Measurements from ENCODE around the gene MYH10.
"Not testable (repeated sequence)": the region's sequence is repeated elsewhere in the genome, so short reads cannot be mapped to it uniquely, and the experiment has no call there.

Gene MYH10

DNA sequence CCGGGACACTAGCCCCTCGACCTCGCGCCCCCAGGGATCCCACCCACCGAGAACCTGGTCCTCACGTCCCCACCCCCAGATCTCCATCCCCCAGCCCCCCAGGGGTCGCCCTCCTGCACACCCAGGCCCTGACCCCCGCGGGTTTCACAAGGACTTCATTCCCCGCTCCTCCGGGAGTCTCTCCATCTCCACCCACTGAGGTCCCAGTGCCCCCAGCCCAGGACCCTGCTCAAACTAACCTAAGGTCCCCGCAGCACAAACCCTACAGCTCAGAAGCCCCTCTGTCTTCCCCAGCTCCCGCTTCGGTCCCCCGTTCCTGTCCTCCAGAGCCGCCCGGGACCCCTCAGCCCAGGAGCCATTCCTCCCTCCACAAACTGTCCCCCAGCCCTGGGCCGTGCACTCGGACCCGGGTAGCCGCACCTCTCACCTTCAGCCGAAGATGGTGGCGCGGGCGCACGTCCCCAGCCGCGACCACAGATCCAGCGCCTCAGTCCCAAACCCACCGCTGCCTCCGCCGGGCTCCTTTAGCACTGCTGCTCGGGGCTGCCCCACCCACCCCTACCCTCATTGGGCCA is at the start of gene MYH10:
Gene MYH10, minus strand, starts transcription at position 499 of the 575 bp plus-strand sequence. CDS start 7,479 bp downstream, outside the sequence.
- no peak for DNase-seq

DNA sequence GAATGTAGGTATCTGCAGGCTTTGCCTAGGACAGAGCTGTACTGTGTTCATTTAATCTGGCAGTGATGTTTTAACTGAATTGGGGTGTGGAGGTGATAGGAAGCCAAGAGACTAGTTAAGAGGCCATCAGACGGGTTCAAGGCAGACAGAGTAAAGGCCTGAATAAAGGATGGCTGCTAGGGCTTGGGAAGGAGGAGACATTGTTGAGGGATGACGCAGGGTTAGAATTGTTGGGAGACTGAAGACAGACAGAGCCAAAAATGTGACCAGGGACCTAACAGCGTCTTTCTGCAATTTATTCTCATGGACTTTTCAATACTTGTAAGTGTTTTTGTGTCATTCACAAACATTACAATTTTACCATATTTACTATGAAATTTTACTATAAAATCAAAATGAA is 48.6 kb upstream of the MYH10 start:
- DNase-seq: no peak

DNA sequence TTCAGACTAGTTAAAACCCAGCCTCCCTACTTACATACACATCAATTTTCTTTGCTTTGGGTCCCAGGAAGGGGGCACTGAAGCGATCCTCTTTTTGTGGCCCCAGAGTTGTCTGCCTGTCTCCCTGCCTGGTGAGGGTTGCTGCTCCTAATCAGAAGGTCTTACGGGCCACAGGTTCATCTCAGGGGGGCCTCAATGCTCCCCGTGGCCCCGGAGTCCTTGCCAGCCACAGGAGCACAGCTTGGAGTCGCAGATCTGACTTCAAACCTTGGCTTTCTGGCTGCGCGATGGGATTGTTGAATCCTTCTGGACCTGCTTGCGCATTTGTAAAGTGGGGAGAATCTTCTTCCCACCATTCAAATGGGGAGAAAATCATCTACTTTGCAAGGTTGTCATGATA is 44.8 kb upstream of the MYH10 start:
- no peak for DNase-seq

DNA sequence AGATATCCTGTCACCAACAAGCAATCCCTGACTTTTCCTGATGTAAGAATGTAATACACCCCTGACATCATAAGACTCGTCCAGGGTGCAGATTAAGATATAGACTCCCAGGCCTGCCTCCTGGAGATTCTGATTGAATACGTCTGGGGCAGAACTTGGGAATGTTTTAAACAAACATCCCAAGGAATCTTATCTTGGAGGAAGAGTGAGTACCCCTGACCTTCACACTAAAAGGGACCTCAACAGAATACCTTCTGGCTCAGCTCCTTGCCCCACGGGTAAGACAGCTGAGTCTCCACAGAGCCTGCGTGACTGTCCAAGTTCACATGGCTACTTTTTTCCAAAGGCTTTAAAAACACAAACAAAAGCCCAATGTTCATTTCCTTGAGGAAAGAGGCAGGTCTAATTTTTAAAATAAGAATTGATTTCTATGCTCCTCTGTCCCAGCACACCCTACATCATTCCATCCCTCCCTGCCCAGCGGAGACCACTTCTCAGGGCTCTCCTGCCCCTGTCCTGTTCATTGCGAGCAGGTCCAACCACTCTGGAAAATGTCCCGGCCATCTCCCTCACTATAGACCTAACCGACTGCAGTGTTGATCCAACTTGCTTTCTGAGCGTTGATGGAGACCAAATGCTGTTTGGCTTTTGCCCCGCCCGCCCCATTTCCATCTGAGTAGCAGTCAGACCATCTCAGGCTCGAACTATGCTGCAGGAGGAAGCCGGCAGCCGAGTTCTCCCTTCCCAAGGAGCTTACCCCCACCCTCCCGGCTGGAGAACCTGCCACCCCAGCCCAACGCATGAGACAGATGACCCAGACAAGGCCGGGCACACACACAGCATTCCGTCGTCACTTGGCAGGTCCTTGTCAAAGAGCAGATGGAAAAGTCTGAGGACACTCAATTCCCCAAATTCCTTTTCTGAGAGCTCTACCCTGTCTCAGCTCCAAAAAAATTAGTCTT is 44.1 kb upstream of the MYH10 start:
- DNase-seq: no peak

DNA sequence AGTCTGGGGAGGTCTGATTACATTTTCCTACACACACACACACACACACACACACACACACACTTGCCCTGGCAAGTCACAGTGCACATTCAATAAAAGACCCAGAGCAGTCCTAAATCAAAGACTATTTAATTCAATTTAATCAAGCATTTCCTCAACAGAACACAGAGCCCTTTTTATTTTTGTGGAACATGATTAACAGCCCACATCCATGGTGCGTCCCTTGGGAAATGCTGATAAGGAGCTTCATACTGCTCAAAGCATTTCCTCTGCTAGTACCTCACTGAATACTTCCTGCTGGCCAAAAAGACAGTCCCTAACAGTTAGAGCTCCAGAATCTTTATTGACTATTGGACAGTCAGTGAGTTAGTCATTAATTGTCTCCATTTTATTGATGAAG is 43.1 kb upstream of the MYH10 start:
- DNase-seq: no peak

DNA sequence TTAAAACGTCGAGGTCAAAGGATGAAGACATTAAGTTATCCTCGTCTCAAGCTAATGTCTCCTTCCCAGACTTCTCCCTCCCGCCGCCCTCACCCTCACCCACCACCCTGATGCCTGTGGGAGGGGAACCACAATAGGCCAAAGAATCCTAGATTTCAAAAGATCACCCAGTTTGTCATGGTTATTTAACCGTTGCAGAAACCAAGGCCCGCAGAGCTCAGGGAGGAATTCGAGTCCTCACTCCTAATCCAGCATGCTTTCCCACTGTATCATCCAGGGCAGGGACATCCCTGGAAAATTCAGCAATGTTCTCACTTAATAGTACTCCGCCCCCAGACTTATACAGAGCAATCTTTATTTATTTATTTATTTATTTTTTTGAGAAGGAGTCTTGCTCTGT is 41.8 kb upstream of the MYH10 start:
- no peak for DNase-seq

DNA sequence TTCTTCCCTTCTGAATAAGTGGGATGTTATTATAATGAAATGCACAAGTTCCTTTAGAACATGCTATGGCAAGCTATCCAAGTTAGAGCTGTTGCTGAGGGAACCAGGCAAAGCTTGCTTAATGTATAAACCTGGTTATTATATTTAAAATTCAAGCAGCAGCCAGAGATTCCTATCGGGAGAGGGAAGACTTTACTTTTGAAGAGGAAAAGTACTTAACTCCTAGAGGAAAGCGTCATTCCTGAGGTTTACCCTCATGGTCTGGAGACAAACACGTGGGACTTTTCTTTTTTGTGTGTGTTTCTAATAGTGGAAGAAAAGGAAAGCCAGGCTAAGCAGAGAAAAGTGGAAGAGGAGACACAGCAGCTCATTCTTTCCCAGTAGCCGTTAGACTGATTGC is 39.9 kb upstream of the MYH10 start:
- DNase-seq: no peak

DNA sequence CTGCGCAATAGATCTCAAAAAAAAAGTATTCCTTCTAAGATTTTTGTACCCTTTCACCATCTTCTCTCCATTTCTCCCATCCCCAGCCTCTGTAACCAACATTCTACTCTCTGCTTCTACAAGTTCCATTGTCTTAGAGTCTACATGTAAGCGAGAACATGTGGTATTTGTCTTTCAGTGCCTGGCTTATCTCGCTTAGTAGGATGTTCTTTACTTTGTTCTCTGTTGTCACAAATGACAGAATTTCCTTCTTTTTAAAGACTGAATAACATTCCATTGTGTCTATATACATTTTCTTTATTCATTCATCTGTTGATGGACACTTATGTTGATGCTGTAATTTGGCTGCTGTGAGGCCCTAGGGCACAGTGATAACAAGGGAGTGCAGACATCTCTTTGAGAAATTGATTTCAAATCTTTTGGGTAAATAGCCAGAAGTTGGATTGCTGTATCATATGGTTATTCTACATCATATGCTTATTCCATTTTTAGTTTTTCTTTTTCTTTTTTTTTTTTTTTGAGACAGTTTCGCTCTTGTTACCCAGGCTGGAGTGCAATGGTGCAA is 37.7 kb upstream of the MYH10 start:
- DNase-seq: no peak

DNA sequence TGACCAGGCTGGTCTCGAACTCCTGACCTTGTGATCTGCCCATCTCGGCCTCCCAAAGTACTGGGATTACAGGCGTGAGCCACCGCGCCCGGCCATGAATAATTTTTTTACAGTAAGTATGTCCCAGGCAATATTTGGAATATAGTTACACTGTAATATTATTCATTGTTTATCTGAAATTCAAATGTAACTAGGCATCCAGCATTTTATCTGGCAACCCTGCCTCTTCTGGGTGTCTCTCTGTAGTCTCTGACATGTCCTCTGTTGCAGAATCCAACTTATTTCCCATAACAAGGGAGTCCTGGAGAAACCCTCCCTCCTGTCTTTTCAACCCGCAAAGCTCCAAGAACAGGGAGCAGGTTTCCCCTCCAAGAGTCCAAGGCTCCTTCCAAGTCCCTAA is 36.9 kb upstream of the MYH10 start:
- DNase-seq: no peak

DNA sequence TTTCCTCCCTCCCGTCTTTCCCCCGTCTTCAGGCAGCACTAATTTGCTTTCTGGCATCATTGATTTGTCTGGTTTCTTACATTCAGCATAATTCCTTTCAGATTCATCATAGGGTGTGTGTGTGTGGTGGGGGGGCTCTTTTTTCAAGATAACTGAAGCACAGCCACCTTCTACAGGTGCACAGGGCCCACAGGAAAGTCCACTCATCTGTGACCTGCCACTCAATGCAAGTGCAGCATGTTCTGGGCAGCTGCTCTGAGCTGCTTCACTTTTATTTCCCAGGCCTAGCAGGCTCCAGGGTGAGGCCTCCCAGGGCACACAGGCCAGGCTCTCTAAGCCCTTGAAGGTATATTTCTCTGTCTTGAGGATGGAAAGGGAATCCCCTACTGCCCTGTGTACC is 35.2 kb upstream of the MYH10 start:
- no peak for DNase-seq

DNA sequence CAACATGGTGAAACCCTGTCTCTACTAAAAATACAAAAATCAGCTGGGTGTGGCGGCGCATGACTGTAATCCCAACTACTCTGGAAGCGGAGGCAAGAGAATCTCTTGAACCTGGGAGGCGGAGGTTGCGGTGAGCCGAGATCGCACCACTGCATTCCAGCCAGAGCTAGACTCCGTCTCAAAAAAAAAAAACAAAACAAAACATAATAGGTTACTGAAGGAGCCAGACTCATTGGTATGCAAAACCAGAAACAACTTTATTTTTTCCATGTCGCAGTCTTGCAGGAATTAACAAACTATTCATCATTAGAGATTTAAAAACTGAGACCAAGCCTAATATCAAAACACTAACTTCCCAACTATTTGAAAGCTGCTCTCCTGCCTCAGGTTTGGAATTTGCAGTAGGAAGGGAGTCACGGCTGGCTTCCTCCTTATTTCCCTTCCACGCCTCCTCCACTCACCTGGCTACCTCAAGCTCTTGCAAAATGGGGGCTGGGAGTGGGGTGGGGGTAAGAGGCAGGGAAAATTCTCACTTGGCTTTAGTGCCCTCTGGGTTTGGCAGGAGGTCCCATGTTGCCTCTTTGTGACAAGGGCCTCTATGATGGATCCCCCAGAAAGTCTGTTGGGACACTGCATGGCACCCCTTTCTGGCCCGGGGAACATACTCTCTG is 34.1 kb upstream of the MYH10 start:
- no peak for DNase-seq

DNA sequence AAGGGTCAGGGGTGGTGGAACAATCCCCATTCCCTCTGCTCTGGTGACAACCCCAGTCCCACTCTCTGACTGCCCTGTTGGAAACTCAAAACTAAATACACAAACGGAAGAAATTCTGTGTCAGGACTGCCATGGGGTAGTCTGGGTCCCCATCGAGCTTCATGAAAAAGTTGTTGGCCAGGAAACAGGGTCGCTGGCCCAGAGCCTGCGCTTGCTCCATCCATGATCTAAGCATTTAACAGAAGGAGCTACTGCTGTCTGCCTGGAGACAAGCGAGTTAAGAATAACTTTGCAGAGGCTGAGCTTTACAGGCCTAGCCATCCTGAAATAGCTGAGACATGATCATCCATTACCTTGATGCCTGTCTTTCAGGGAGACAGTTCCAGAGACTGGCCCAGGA is 32.4 kb upstream of the MYH10 start:
- no peak for DNase-seq

DNA sequence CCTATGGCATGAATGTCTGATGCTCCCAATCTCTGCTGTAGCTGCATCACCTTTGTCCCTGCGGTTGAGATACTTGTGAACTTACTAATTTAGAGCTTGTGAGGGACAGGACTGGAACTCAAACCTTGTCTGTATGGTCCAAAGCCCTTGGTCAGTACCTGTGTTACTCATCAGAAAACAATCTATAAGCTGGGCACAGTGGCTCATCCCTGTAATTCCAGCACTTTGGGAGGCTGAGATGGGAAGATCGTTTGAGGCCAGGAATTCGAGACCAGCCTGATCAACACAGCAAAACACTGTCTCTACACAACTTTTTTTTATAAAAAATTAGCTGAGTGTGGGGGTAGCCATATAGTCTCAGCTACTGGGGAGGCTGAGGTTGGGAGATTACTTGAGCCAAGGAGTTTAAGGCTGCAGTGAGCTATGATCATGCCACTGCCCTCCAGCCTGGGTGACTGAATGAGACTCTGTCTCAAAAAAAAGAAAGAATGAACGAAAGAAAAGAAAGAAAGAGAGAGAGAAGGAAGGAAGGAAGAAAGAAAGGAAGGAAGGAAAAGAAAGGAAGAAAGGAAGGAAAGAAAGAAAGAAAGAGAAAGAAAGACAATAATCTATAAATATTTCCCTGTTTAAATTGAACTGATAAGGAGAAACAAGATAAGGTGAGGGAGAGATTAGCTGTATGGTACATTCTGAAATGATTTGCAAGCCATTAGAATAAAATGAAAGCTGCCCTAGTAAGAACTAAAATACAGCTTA is 31.7 kb upstream of the MYH10 start:
- no peak for DNase-seq

DNA sequence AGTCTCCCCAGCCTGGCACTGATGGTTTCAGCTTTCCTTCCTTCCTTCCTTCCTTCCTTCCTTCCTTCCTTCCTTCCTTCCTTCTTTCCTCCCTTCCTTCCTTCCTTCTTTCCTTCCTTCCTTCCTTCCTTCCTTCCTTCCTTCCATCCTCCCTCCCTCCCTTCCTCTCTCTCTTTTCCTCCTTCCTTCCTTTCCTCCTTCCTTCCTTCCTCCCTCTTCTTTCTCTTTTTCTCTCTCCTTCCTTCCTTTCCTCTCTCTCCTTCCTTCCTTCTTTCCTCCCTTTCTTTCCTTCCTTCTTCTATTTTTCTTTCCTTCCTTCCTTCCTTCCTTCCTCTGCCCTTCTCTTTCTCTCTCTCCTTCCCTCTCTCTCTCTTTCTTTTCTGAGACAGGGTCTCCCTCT is 30.2 kb upstream of the MYH10 start:
- not testable (repeated sequence) for DNase-seq

DNA sequence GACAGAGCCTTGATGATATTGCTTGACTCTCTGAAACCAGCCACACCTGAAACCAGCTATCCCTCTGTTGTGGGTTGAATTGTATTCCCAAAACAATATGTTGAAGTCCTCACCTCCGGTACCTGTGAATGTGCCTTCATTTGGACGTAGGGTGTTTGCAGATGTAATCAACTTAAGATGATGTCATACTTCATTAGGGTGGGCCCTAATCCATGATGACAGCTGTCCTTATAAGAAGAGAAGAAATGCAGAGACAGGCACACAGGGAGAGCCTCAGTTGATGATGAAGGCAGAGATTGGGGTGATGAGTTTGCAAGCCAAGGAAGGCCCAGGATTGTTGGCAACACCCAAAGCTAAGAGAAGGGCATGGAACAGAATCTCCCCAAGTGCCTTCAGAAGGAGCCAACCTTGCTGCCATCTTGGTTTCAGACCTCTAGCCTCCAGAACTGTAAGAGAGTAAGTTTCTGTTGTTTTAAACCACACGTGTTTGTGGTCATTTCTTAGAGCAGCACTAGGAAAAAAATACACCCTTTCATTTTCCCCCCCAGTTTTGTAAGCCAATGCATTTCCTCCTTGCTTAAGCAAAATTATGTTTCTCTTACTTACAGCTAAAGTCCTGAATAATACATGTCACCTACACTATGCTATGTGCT is 29.4 kb upstream of the MYH10 start:
- DNase-seq: no peak

DNA sequence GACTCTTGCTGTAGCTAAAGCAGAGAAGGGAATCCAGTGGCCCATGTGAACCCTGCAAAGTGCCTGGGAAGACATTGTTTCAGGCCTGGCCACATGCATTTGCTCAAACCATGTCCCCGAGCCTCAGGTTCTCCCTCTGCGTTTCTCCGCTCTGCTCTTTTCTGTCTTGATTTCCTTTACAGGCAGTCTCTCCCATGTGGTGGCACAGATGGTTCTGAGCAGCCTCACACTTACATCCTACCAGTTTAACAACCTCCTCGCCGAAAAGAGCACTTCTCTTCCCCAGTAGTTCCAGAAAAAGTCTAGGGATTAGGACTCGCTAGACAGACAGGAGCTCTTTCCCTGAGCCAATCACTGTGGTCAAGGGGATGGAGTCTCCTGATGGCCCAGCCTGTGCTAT is 28.3 kb upstream of the MYH10 start:
- DNase-seq: no peak

DNA sequence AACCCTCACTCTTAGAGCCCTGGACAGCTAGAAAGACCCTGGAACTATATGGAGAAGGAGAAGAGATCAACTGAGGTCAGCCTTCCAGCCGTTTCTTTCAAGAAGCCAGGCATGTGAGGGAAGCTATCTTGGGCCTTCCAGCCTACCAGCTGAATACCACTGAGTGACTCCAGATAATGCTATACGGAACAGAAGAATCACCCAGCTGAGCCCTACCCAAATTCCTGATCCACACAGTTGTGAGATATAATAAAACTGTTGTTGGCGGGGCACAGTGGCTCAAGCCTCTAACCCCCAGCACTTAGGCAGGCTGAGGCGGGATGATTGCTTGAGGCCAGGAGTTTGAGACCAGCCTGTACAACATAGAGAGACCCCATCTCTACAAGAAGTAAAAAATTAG is 26.2 kb upstream of the MYH10 start:
- no peak for DNase-seq

DNA sequence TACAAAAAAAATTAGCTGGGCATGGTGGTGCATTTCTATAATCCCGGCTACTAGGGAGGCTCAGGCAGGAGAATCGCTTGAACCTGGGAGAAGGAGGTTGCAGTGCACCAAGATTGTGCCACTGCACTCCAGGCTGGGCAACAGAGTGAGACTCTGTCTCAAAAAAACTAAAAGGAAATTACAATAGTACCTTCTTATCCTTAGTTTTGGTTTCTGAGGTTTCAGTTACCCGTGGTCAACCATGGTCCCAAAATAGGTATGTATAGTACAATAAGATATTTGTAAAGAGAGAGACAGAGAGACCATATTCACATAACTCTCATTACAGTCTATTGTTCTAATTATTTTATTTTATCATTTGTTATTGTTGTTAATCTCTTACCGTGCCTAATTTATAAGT is 24.3 kb upstream of the MYH10 start:
- DNase-seq: no peak

DNA sequence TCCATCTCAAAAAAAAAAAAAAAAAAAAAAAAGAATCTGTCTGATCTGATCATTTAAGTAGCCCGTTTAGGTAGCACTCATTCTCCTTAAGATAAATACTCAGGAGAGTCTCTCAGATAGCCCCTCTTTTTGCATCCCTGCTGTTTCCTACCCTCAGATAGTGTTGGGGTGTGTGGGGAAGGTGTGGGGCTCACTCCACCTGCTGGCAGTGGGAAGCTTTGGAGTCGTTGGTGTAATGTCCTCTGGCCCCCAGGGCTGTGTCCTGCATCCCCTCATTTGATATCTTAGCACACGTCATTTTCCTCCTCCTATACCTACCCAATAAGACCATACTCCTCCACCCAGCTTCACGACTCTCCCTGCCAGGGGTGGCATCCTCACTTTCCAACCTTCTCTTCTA is 20.5 kb upstream of the MYH10 start:
- DNase-seq: no peak

DNA sequence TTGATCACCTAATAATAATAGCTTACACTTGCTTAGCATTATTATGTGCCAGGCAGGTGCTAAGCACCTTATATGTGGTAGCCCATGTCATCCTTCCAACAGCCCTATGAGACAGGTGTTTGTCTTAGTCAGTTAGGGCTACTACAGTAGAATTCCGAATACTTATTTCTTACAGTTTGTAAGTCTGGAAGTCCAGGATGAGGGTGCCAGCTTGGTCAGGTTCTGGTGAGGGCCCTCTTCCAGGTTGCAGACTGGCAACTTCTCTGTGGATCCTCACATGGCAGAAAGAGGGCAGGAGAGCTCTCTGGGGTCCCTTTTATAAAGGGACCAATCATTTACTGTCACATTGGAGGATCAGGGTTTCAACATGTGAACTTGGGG is 19.6 kb upstream of the MYH10 start:
- DNase-seq: no peak

DNA sequence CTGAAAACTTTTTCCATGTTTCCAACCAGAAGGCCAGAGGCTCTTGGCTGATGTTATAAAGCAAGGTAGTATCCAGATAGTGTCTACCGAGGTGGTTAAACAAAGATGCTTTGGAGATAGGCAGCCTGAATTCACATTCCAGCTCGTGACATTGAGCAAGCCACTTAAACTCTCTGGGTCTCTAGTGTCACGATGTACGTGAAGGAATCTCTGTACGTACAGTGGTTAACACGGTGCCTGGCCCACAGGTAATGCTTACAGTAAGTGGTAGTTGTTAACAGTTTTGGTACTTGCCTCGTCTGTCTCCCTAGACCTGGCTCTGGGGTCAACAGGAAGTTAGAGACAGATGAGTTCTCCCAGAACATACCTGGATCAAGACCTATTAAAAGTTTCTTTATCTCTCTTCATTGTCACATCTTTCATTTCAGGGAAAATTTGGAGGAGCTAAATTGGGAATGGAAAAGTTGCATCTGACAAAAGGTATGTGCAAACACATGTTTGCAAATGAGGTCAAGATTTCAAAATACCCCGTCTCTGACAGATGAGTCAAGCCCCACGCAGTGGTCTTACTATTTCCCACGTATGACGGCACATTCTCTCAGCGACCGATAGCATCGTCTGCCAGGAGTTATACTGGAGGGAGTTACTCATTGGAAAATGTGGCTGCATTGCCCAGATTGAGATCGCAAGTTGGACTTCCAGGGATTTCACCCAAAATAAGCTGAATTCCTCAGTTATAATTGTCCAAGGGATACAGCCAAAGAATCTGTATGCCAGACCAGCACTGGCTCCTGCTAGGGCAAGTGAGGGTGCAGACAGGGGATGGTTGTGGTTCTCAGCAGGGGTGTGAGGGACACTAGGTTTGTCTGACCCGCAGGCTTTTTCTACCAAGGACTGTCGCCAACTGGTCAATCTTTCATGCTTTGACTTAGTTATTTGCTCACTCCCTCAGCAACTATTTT is 18.9 kb upstream of the MYH10 start:
- no peak for DNase-seq
